IMR-90 (cell line): ENCODE measurements around the gene PLCL1. TPM values are rescaled to one million over a fixed set of nuclear protein-coding genes. Genes with fewer than 3 reads are reported as not detected.

Experiments
- ATAC-seq: fragments of 200-7000 bp; cut with Tn5 transposase; 2 replicates; pipeline ENCODE4 v1.9.1; 2020; ENCODE audit warnings: low read depth, mild to moderate bottlenecking, moderate library complexity
- BruUV-seq: library from RNA; stranded (reverse); fragments of 400-500 nt; replicated peaks from 2 replicates; lab custom pipeline; 2021; lab: Mats Ljungman, UMichigan
- CTCF ChIA-PET: fragments of 300-600 bp; formaldehyde crosslinking; extraction: SDS; loops from one replicate; lab custom pipeline; 2021; ENCODE audit warnings: antibody characterized with exemption; lab: Yijun Ruan, JAX
- POLR2A ChIA-PET: fragments of 300-600 bp; sonication (Branson Sonifier 250); formaldehyde crosslinking; loops from one replicate; lab custom pipeline; 2022; ENCODE audit warnings: antibody characterized with exemption; ENCODE audit not compliant: unreplicated experiment; lab: Charles Lee
- DNase-seq: peaks from one replicate; pipeline ENCODE4 v3.0.0; 2013
- H2AFZ ChIP-seq: replicated peaks from 2 replicates; pipeline ENCODE3; 2013; ENCODE audit warnings: low read length, mild to moderate bottlenecking; ENCODE audit not compliant: poor library complexity
- H2AK5ac ChIP-seq: 2 replicates; pipeline ENCODE4 v1.6.1; 2013; ENCODE audit warnings: low read depth, low read length, inconsistent platforms
- H2AK9ac ChIP-seq: replicated peaks from 2 replicates; pipeline ENCODE3; 2013; ENCODE audit warnings: mild to moderate bottlenecking, low read depth, low read length, moderate library complexity; ENCODE audit not compliant: poor library complexity
- H2BK120ac ChIP-seq: 2 replicates; pipeline ENCODE4 v1.6.1; 2013; ENCODE audit warnings: low read depth, low read length, inconsistent platforms
- H2BK15ac ChIP-seq: 3 replicates; pipeline ENCODE4 v1.6.1; 2013; ENCODE audit warnings: low read depth, low read length, inconsistent platforms
- H2BK20ac ChIP-seq: 2 replicates; pipeline ENCODE4 v1.6.1; 2013; ENCODE audit warnings: low read depth, mild to moderate bottlenecking, inconsistent platforms, low read length, moderate library complexity
- H2BK5ac ChIP-seq: 2 replicates; pipeline ENCODE4 v1.6.1; 2013; ENCODE audit warnings: mild to moderate bottlenecking, low read depth, low read length, inconsistent platforms; ENCODE audit not compliant: poor library complexity, severe bottlenecking
- H3K14ac ChIP-seq: replicated peaks from 2 replicates; pipeline ENCODE4 v1.6.1; 2013; ENCODE audit warnings: low read depth, low read length, inconsistent platforms
- H3K18ac ChIP-seq: 2 replicates; pipeline ENCODE4 v1.6.1; 2013; ENCODE audit warnings: low read depth, low read length, control low read depth
- H3K23ac ChIP-seq: 2 replicates; pipeline ENCODE4 v1.6.1; 2013; ENCODE audit warnings: low read depth, low read length, inconsistent platforms
- H3K27ac ChIP-seq: 2 replicates; pipeline ENCODE4 v1.5.1; 2013; ENCODE audit warnings: mild to moderate bottlenecking, control low read depth, low read length; ENCODE audit not compliant: insufficient read depth
- H3K27me3 ChIP-seq: 2 replicates; pipeline ENCODE4 v1.6.1; 2013; ENCODE audit warnings: low read length; ENCODE audit not compliant: control insufficient read depth, insufficient read depth
- H3K36me3 ChIP-seq: 2 replicates; pipeline ENCODE4 v1.6.1; 2013; ENCODE audit warnings: low read length, mixed read lengths; ENCODE audit not compliant: control insufficient read depth, insufficient read depth
- H3K4ac ChIP-seq: 2 replicates; pipeline ENCODE4 v1.6.1; 2013; ENCODE audit warnings: low read depth, low read length, inconsistent platforms
- H3K4me1 ChIP-seq: 2 replicates; pipeline ENCODE4 v1.6.1; 2013; ENCODE audit warnings: low read length, mixed read lengths; ENCODE audit not compliant: control insufficient read depth, insufficient read depth
- H3K4me2 ChIP-seq: 2 replicates; pipeline ENCODE4 v1.6.1; 2013; ENCODE audit warnings: low read depth, mild to moderate bottlenecking, control low read depth, low read length, moderate library complexity
- H3K4me3 ChIP-seq: 2 replicates; pipeline ENCODE4 v1.5.1; 2013; ENCODE audit warnings: low read depth, mild to moderate bottlenecking, control low read depth, low read length, moderate library complexity; ENCODE audit not compliant: insufficient read depth
- H3K56ac ChIP-seq: 2 replicates; pipeline ENCODE4 v1.6.1; 2013; ENCODE audit warnings: low read length, inconsistent platforms; ENCODE audit not compliant: insufficient read depth; ENCODE audit errors: extremely low read depth
- H3K79me1 ChIP-seq, 2 experiments: 2 replicates each; pipeline ENCODE4 v1.6.1; 2013; ENCODE audit warnings: low read length in 2 of 2, inconsistent platforms in 1 of 2, low read depth in 1 of 2
- H3K9ac ChIP-seq: 2 replicates; pipeline ENCODE4 v1.6.1; 2013; ENCODE audit warnings: low read depth, low read length, control low read depth
- H3K9me1 ChIP-seq: 2 replicates; pipeline ENCODE4 v1.6.1; 2013; ENCODE audit warnings: low read length, inconsistent platforms; ENCODE audit not compliant: insufficient read depth
- H3K9me3 ChIP-seq: 2 replicates; pipeline ENCODE4 v1.6.1; 2013; ENCODE audit warnings: low read length; ENCODE audit not compliant: control insufficient read depth, insufficient read depth
- H4K20me1 ChIP-seq: 2 replicates; pipeline ENCODE4 v1.6.1; 2013; ENCODE audit warnings: low read length, inconsistent platforms; ENCODE audit not compliant: insufficient read depth
- H4K5ac ChIP-seq: 2 replicates; pipeline ENCODE4 v1.6.1; 2013; ENCODE audit warnings: mild to moderate bottlenecking, low read depth, low read length, control low read depth
- H4K8ac ChIP-seq, 2 experiments: 2 replicates each; pipeline ENCODE4 v1.6.1; 2013; ENCODE audit warnings: low read depth in 2 of 2, low read length in 2 of 2, control low read depth in 1 of 2, inconsistent platforms in 1 of 2
- H4K91ac ChIP-seq: 2 replicates; pipeline ENCODE4 v1.6.1; 2013; ENCODE audit warnings: low read depth, low read length, inconsistent platforms; ENCODE audit not compliant: insufficient read depth
- BHLHE40 ChIP-seq: fragments of 150-350 bp; IDR thresholded peaks from 2 replicates; pipeline ENCODE4 v1.6.1; 2016; ENCODE audit warnings: mild to moderate bottlenecking, low read depth, low read length
- CHD1 ChIP-seq: IDR thresholded peaks from 2 replicates; pipeline ENCODE4 v1.6.1; 2012; ENCODE audit warnings: low read depth, low read length, improper control_type of control experiment
- CTCF ChIP-seq: conservative IDR thresholded peaks from 2 replicates; pipeline ENCODE4 v1.5.1; 2012; ENCODE audit warnings: mild to moderate bottlenecking, low read depth, low read length, improper control_type of control experiment
- ELK1 ChIP-seq: fragments of 150-350 bp; IDR thresholded peaks from 2 replicates; pipeline ENCODE4 v1.6.1; 2016; ENCODE audit warnings: low read depth, mild to moderate bottlenecking, low read length, moderate library complexity, borderline replicate concordance
- FOS ChIP-seq: fragments of 150-350 bp; IDR thresholded peaks from 2 replicates; pipeline ENCODE4 v1.6.1; 2016; ENCODE audit warnings: low read depth, low read length
- MAFK ChIP-seq: IDR thresholded peaks from 2 replicates; pipeline ENCODE4 v1.6.1; 2012; ENCODE audit warnings: low read depth, low read length, improper control_type of control experiment
- MAZ ChIP-seq: IDR thresholded peaks from 2 replicates; pipeline ENCODE4 v1.6.1; 2012; ENCODE audit warnings: low read depth, mild to moderate bottlenecking, low read length, improper control_type of control experiment, moderate library complexity, borderline replicate concordance
- MXI1 ChIP-seq: IDR thresholded peaks from 2 replicates; pipeline ENCODE4 v1.6.1; 2012; ENCODE audit warnings: low read depth, mild to moderate bottlenecking, low read length, moderate library complexity, borderline replicate concordance
- NFE2L2 ChIP-seq: fragments of 150-350 bp; IDR thresholded peaks from 2 replicates; pipeline ENCODE4 v1.6.1; 2016; ENCODE audit warnings: low read depth, mild to moderate bottlenecking, low read length
- POLR2A ChIP-seq: IDR thresholded peaks from 2 replicates; pipeline ENCODE4 v1.6.1; 2012; ENCODE audit warnings: mild to moderate bottlenecking, low read depth, low read length
- RAD21 ChIP-seq: IDR thresholded peaks from 2 replicates; pipeline ENCODE4 v1.6.1; 2012; ENCODE audit warnings: low read length, improper control_type of control experiment
- RCOR1 ChIP-seq: IDR thresholded peaks from 2 replicates; pipeline ENCODE4 v1.6.1; 2012; ENCODE audit warnings: mild to moderate bottlenecking, low read length, improper control_type of control experiment; ENCODE audit not compliant: insufficient replicate concordance
- RFX5 ChIP-seq: IDR thresholded peaks from 2 replicates; pipeline ENCODE4 v1.8.0; 2012; ENCODE audit warnings: low read depth, mild to moderate bottlenecking, low read length, moderate library complexity
- SMC3 ChIP-seq: fragments of 150-350 bp; IDR thresholded peaks from 2 replicates; pipeline ENCODE4 v1.6.1; 2016; ENCODE audit warnings: low read depth, mild to moderate bottlenecking, antibody characterized with exemption, low read length, moderate library complexity
- USF2 ChIP-seq: fragments of 150-350 bp; IDR thresholded peaks from 2 replicates; pipeline ENCODE4 v1.6.1; 2017; ENCODE audit warnings: mild to moderate bottlenecking, antibody characterized with exemption, low read length, low read depth
- WGBS, 2 experiments: methylation state at CpG; one replicate each; pipeline versions ENCODE4 v1.1.5 to v1.1.7; 2013; ENCODE audit warnings: missing lambda C conversion rate in 2 of 2; ENCODE audit not compliant: insufficient read length in 1 of 2; ENCODE audit errors: extremely low coverage in 2 of 2; 5-methylcytosine and 5-hydroxymethylcytosine counted together
- dilution Hi-C: fragments of 300-500 bp; cut with HindIII; formaldehyde crosslinking; loops from one replicate; pipeline ENCODE4 v1.14.3; 2018; ENCODE audit warnings: low sequenced_read_pairs; ENCODE audit not compliant: unreplicated experiment
- in situ Hi-C: fragments of 300-500 bp; cut with MboI; formaldehyde crosslinking; loops from 3 replicates; pipeline ENCODE4 v1.14.3; 2019; ENCODE audit warnings: low sequenced_read_pairs, inconsistent platforms, mixed read lengths
- intact Hi-C: fragments of 100-400 bp; cut with micrococcal nuclease; formaldehyde crosslinking; loops from 2 replicates; pipeline ENCODE4 v1.10.0; 2022
- polyA plus RNA-seq, 3 experiments: library from polyadenylated mRNA; depleted of rRNA; stranded (reverse); fragments of >200 nt; gene quantifications; 2 replicates each; pipeline ENCODE4 v1.2.3, GENCODE V29; 2012; ENCODE audit warnings: low replicate concordance in 1 of 3
- total RNA-seq: library from RNA; depleted of rRNA; stranded (reverse); fragments of >200 nt; gene quantifications from 2 replicates; pipeline ENCODE4 v1.2.3, GENCODE V29; 2012

Gene PLCL1
- total and polyA plus RNA-seq, 2 of the 4 experiments (the other 2 are of a cell fraction) = 0.14 to 0.18 TPM

- in situ Hi-C loops (no loop called here), intact Hi-C loops (no loop called here), dilution Hi-C loops (no loop called here)
- H2BK120ac ChIP-seq = no peak overlapping the region
- DNase-seq = no peak
- no peak for ATAC-seq
- H3K27ac ChIP-seq = no peak overlapping the region
- no peaks in the 10 kb centered on the region for H3K36me3 ChIP-seq
- no peak overlapping the region for H3K4me3 ChIP-seq
- no peak overlapping the region for H2BK20ac ChIP-seq
- H4K8ac ChIP-seq = no peak overlapping the region
- no peak overlapping the region for H3K18ac ChIP-seq
- no peak overlapping the region for H2AFZ ChIP-seq
- H4K91ac ChIP-seq = no peak overlapping the region
- ChIA-PET POLR2A (no interaction called here), CTCF (no interaction called here)
- no peak overlapping the region for H3K9ac ChIP-seq
- no peak overlapping the region for H3K23ac ChIP-seq
- no peak overlapping the region for H2AK5ac ChIP-seq
- no peaks in the 10 kb centered on the region for H3K79me1 ChIP-seq
- no peak overlapping the region for H2BK5ac ChIP-seq
- no peak overlapping the region for H2AK9ac ChIP-seq
- no peak overlapping the region for H3K4me2 ChIP-seq
- H3K4ac ChIP-seq = no peak overlapping the region
- H2BK15ac ChIP-seq = no peak overlapping the region
- no peak overlapping the region for H3K56ac ChIP-seq
- no peaks in the 10 kb centered on the region for H3K4me1 ChIP-seq
- no CpG with 5 or more reads among the region's 3 CpGs for WGBS, 2 experiments
- H4K5ac ChIP-seq = no peak overlapping the region
- no TSS peak for BruUV-seq
- TF ChIP-seq MXI1 (no peak), NFE2L2 (no peak), MAZ (no peak), CHD1 (no peak), SMC3 (no peak), USF2 (no peak), RFX5 (no peak), POLR2A (no peak), CTCF (no peak), ELK1 (no peak), FOS (no peak), MAFK (no peak), RAD21 (no peak), BHLHE40 (no peak), RCOR1 (no peak)
- no peaks in the 10 kb centered on the region for H3K9me3 ChIP-seq
- H3K27me3 ChIP-seq = no peaks in the 10 kb centered on the region
- H4K20me1 ChIP-seq = no peaks in the 10 kb centered on the region
- no peak overlapping the region for H3K14ac ChIP-seq
- H3K9me1 ChIP-seq = no peaks in the 10 kb centered on the region
Measured at GRCh38 chr2:197867624-197868023, 63.2 kb downstream of the PLCL1 start.
